H1 (cell line): ENCODE data around the gene KCNQ1OT1. TPM values are rescaled to one million over a fixed set of nuclear protein-coding genes. Genes with fewer than 3 reads are reported as not detected.
A peak's percentile ranks its signal among the peaks of the same experiment; 100 is the strongest.

Experiments
- CTCF ChIA-PET: fragments of 300-600 bp; sonication (Branson Sonifier 250); formaldehyde crosslinking; loops from one replicate; lab custom pipeline; 2021; ENCODE audit not compliant: partially characterized antibody; lab: Charles Lee
- POLR2A ChIA-PET: fragments of 300-600 bp; sonication (Branson Sonifier 250); formaldehyde crosslinking; loops from one replicate; lab custom pipeline; 2021; ENCODE audit warnings: inconsistent platforms; ENCODE audit not compliant: partially characterized antibody; lab: Charles Lee
- DNase-seq, 2 experiments: peaks; one replicate each; pipeline versions ENCODE4 v3.0.0 to v3.0.0-alpha.2; 2010 to 2022; ENCODE audit warnings: low spot score in 2 of 2, low read depth in 1 of 2, mixed read lengths in 1 of 2
- FAIRE-seq: peaks from 2 replicates; lab custom pipeline; 2011; peaks lifted over from hg19 to GRCh38; lab: Jason Lieb, UNC
- H2AFZ ChIP-seq: 2 replicates; pipeline ENCODE4 v1.8.1; 2012; ENCODE audit warnings: low read length, inconsistent platforms
- H2AK5ac ChIP-seq: 2 replicates; pipeline ENCODE4 v1.6.1; 2013; ENCODE audit warnings: low read depth, low read length
- H2BK120ac ChIP-seq: replicated peaks from 2 replicates; pipeline ENCODE3; 2013; ENCODE audit warnings: low read depth, low read length, inconsistent platforms
- H2BK12ac ChIP-seq: 2 replicates; pipeline ENCODE4 v1.6.1; 2013; ENCODE audit warnings: low read depth, low read length
- H2BK15ac ChIP-seq: 2 replicates; pipeline ENCODE4 v1.6.1; 2013; ENCODE audit warnings: low read length
- H2BK20ac ChIP-seq: 2 replicates; pipeline ENCODE4 v1.6.1; 2013; ENCODE audit warnings: low read length
- H2BK5ac ChIP-seq: 2 replicates; pipeline ENCODE4 v1.6.1; 2013; ENCODE audit warnings: low read depth, low read length
- H3K14ac ChIP-seq: 2 replicates; pipeline ENCODE4 v1.6.1; 2013; ENCODE audit warnings: inconsistent platforms; ENCODE audit not compliant: insufficient read length
- H3K18ac ChIP-seq: 2 replicates; pipeline ENCODE4 v1.6.1; 2013; ENCODE audit warnings: low read length; ENCODE audit errors: extremely low read depth
- H3K23ac ChIP-seq: 2 replicates; pipeline ENCODE4 v1.6.1; 2013; ENCODE audit warnings: inconsistent platforms; ENCODE audit not compliant: insufficient read length
- H3K23me2 ChIP-seq: 2 replicates; pipeline ENCODE4 v1.6.1; 2013; ENCODE audit warnings: low read depth, low read length
- H3K27ac ChIP-seq: 2 replicates; pipeline ENCODE4 v1.6.1; 2011; ENCODE audit warnings: low read depth, low read length, inconsistent platforms
- H3K27me3 ChIP-seq, 4 experiments: replicated peaks in 1 of 4; 1 replicate in 1 of 4; 2 replicates in 3 of 4; pipeline versions ENCODE4 v1.6.1 to v1.8.1; 2011 to 2013; ENCODE audit warnings: low read length in 3 of 4, mild to moderate bottlenecking in 3 of 4, inconsistent platforms in 2 of 4, mixed read lengths in 2 of 4, moderate library complexity in 1 of 4; ENCODE audit not compliant: control insufficient read depth in 3 of 4, insufficient read depth in 3 of 4; ENCODE audit errors: extremely low read depth in 1 of 4
- H3K36me3 ChIP-seq, 4 experiments: 2 replicates each; pipeline versions ENCODE4 v1.6.1 to v1.8.1; 2011 to 2013; ENCODE audit warnings: mild to moderate bottlenecking in 4 of 4, low read length in 3 of 4, moderate library complexity in 2 of 4, control low read depth in 1 of 4, inconsistent platforms in 1 of 4; ENCODE audit not compliant: insufficient read depth in 4 of 4, control insufficient read depth in 2 of 4
- H3K4ac ChIP-seq: replicated peaks from 2 replicates; pipeline ENCODE3; 2013; ENCODE audit warnings: low read length, low read depth, mixed read lengths, inconsistent platforms; ENCODE audit not compliant: insufficient read length
- H3K4me1 ChIP-seq, 4 experiments: replicated peaks in 1 of 4; 1 replicate in 1 of 4; 2 replicates in 3 of 4; pipeline versions ENCODE4 v1.6.1 to v1.8.1; 2011 to 2013; ENCODE audit warnings: low read length in 3 of 4, inconsistent platforms in 2 of 4, mixed read lengths in 1 of 4; ENCODE audit not compliant: insufficient read depth in 4 of 4, control insufficient read depth in 3 of 4
- H3K4me2 ChIP-seq, 2 experiments: 2 replicates each; pipeline versions ENCODE4 v1.6.1 to v1.8.1; 2011 to 2013; ENCODE audit warnings: low read depth in 2 of 2, low read length in 2 of 2, control low read depth in 1 of 2, inconsistent platforms in 1 of 2, mild to moderate bottlenecking in 1 of 2; ENCODE audit not compliant: insufficient read depth in 1 of 2
- H3K4me3 ChIP-seq, 4 experiments: fragments of 200-600, 300-600 bp in 1 of 4; sonication (generic), shearing (Covaris generic), sonication (Bioruptor Twin) in 1 of 4; 2 replicates each; pipeline versions ENCODE4 v1.5.1 to v1.8.1; 2011 to 2016; ENCODE audit warnings: low read length in 4 of 4, low read depth in 3 of 4, control low read depth in 2 of 4, inconsistent platforms in 2 of 4, mild to moderate bottlenecking in 2 of 4, mixed read lengths in 1 of 4, moderate library complexity in 1 of 4; ENCODE audit not compliant: insufficient read depth in 2 of 4; ENCODE audit errors: extremely low read depth in 1 of 4
- H3K56ac ChIP-seq: replicated peaks from 2 replicates; pipeline ENCODE3; 2013; ENCODE audit warnings: low read depth, mild to moderate bottlenecking, mixed read lengths, low read length, inconsistent platforms; ENCODE audit not compliant: insufficient read length
- H3K79me1 ChIP-seq: 2 replicates; pipeline ENCODE4 v1.6.1; 2013; ENCODE audit warnings: low read depth, low read length, control low read depth
- H3K79me2 ChIP-seq, 2 experiments: 2 replicates each; pipeline versions ENCODE4 v1.6.1 to v1.8.1; 2012 to 2013; ENCODE audit warnings: low read length in 2 of 2, mild to moderate bottlenecking in 2 of 2, inconsistent platforms in 1 of 2; ENCODE audit not compliant: insufficient read depth in 2 of 2, control insufficient read depth in 1 of 2
- H3K9ac ChIP-seq, 4 experiments: replicated peaks in 1 of 4; 1 replicate in 1 of 4; 2 replicates in 3 of 4; pipeline versions ENCODE4 v1.6.1 to v1.8.1; 2011 to 2013; ENCODE audit warnings: low read depth in 3 of 4, low read length in 3 of 4, control low read depth in 2 of 4, mild to moderate bottlenecking in 2 of 4, moderate library complexity in 2 of 4, inconsistent platforms in 1 of 4; ENCODE audit errors: extremely low read depth in 1 of 4
- H3K9me3 ChIP-seq, 2 experiments: 2 replicates each; pipeline versions ENCODE4 v1.6.1 to v1.8.1; 2012 to 2013; ENCODE audit warnings: mild to moderate bottlenecking in 2 of 2, moderate library complexity in 2 of 2, control low read depth in 1 of 2, inconsistent platforms in 1 of 2, low read depth in 1 of 2, low read length in 1 of 2, mixed read lengths in 1 of 2; ENCODE audit not compliant: insufficient read depth in 2 of 2
- H4K20me1 ChIP-seq, 2 experiments: replicated peaks in 1 of 2; 2 replicates each; pipeline versions ENCODE3 to v1.8.1; 2011 to 2013; ENCODE audit warnings: inconsistent platforms in 2 of 2, low read length in 2 of 2, mild to moderate bottlenecking in 1 of 2; ENCODE audit not compliant: insufficient read depth in 2 of 2, control insufficient read depth in 1 of 2
- H4K5ac ChIP-seq: 2 replicates; pipeline ENCODE4 v1.6.1; 2013; ENCODE audit warnings: low read length, low read depth, mixed read lengths, inconsistent platforms; ENCODE audit not compliant: insufficient read length
- H4K8ac ChIP-seq: 2 replicates; pipeline ENCODE4 v1.8.0; 2013; ENCODE audit warnings: mild to moderate bottlenecking, moderate library complexity, low read length, inconsistent platforms; ENCODE audit not compliant: insufficient read depth; ENCODE audit errors: extremely low read depth
- H4K91ac ChIP-seq: replicated peaks from 2 replicates; pipeline ENCODE3; 2013; ENCODE audit warnings: low read length, mixed read lengths, inconsistent platforms; ENCODE audit not compliant: insufficient read length
- EP300 ChIP-seq, 2 experiments: IDR thresholded peaks; 1 replicate in 1 of 2; 2 replicates in 1 of 2; pipeline ENCODE4 v1.6.1; 2011 to 2012; ENCODE audit warnings: low read depth in 2 of 2, low read length in 2 of 2, mild to moderate bottlenecking in 2 of 2, borderline replicate concordance in 1 of 2, inconsistent platforms in 1 of 2, moderate library complexity in 1 of 2
- SIX5 ChIP-seq: IDR thresholded peaks from 2 replicates; pipeline ENCODE4 v1.6.1; 2011; ENCODE audit warnings: mild to moderate bottlenecking, low read depth, low read length
- WGBS, 2 experiments: shearing (Covaris generic) in 1 of 2; methylation state at CpG; one replicate each; pipeline versions ENCODE4 v1.1.6 to v1.1.7; 2013 to 2015; ENCODE audit warnings: low lambda C conversion rate in 2 of 2, mixed read lengths in 2 of 2, inconsistent platforms in 1 of 2, low coverage in 1 of 2, missing lambda C conversion rate in 1 of 2; ENCODE audit not compliant: insufficient replicate concordance in 2 of 2, insufficient coverage in 1 of 2, insufficient read length in 1 of 2; ENCODE audit errors: extremely low coverage in 1 of 2, missing lambda C conversion rate in 1 of 2; 5-methylcytosine and 5-hydroxymethylcytosine counted together
- polyA plus RNA-seq, 7 experiments: library from polyadenylated mRNA; depleted of rRNA in 3 of 7; stranded (reverse) in 5 of 7; unstranded in 2 of 7; fragments of >200 nt in 5 of 7; fragments of 200-250 nt in 2 of 7; gene quantifications; 1 replicate in 5 of 7; 2 replicates in 1 of 7; 4 replicates in 1 of 7; pipeline versions ENCODE4 v1.2.1 to v1.2.3, GENCODE V29; 2011 to 2013; ENCODE audit warnings: missing spikeins in 2 of 7, mixed read lengths in 2 of 7
- total RNA-seq: library from RNA; stranded (reverse); fragmentation: NEBNext Ultra II Directional; extraction: Animal tissue kit (Norgen Biotek cat#: 25700); gene quantifications from 2 replicates; pipeline ENCODE4 v1.2.1, GENCODE V29; 2021
- TF ChIP-seq, protein P1 (sequence below): IDR thresholded peaks from 2 replicates; pipeline ENCODE4 v1.6.1; 2012; ENCODE audit warnings: inconsistent platforms

The KCNQ1OT1 gene
- total and polyA plus RNA-seq, 2 of the 8 experiments (the other 6 are each of a cell fraction or from before 2014, with no cell fraction given), result 0.21 to 1.2 TPM

DNA sequence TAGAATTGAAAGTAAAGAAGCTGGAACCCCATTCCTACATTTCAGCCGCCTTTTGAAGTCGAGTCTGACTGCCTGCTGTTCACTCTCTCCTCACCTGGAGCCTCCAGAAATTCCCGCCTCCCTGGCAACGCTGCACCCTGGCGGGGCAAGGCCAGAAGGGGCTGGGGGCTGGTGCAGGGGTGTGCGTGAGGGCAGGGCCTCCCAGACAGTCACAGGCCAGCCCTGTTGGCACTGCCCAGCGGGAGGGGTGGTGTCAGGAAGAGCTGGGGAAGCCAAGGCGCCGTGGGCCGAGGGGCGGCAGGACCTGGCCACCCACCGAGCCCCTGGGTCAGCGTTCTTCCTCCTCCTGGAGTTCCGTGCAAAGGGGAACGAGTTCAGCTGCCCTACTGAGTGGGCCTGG lies 123.2 kb downstream of the KCNQ1OT1 start:
- Histone ChIP-seq H3K4me2 (no peak overlapping the region), H3K27ac (no peak overlapping the region), H4K91ac (no peak overlapping the region), H3K4me3 (no peak overlapping the region), H4K5ac (no peak overlapping the region), H2AK5ac (no peak overlapping the region), H2BK120ac (no peak overlapping the region), H3K23me2 (no peaks in the 10 kb centered on the region), H2BK15ac (no peak overlapping the region), H2AFZ (no peak overlapping the region), H2BK5ac (no peak overlapping the region), H3K36me3 (no peaks in the 10 kb centered on the region), H3K79me2 (no peaks in the 10 kb centered on the region), H3K9me3 (no peaks in the 10 kb centered on the region), H4K8ac (no peak overlapping the region), H3K4ac (no peak overlapping the region), H3K18ac (no peak overlapping the region), H3K56ac (no peak overlapping the region), H3K79me1 (no peaks in the 10 kb centered on the region), H3K4me1 (peaks cover 0 to 5% (median 0%) of the 10 kb centered on the region in 4 experiments; a peak in 4 of 7 replicates), H2BK20ac (no peak overlapping the region), H3K27me3 (peaks cover 5 to 65% (median 39%) of the 10 kb centered on the region in 4 experiments; a peak in 6 of 7 replicates), H3K14ac (no peak overlapping the region), H2BK12ac (0 out of 2 replicates have a peak overlapping the region, but pooled peaks have one; percentile 17), H4K20me1 (peaks cover 2 to 3% of the 10 kb centered on the region in 2 experiments), H3K9ac (no peak overlapping the region), H3K23ac (no peak overlapping the region)
- ChIA-PET POLR2A (no interaction called here), CTCF (interaction anchor here (0.6 kb wide), 1 partner anchor 257 kb away, joined by 3 read pairs; no protein-coding TSS in a partner anchor)
- no peak for TF ChIP-seq SIX5
- no peak for TF ChIP-seq EP300 (IDR thresholded peaks at IDR 0.05; ENCODE audit: borderline replicate concordance in 1 of 2, low read depth in 2 of 2, low read length in 2 of 2)
- TF ChIP-seq, protein P1, sequence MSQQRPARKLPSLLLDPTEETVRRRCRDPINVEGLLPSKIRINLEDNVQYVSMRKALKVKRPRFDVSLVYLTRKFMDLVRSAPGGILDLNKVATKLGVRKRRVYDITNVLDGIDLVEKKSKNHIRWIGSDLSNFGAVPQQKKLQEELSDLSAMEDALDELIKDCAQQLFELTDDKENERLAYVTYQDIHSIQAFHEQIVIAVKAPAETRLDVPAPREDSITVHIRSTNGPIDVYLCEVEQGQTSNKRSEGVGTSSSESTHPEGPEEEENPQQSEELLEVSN, result peak; percentile 21; the same call in 1 of the 2 replicates
- peak in 1 of 2 experiments; percentile 45 for DNase-seq
- WGBS, 2 experiments, result 73% methylated on average over 4 of the region's 15 CpGs; no CpG with 5 or more reads in 1 of the 2 experiments
- no peak for FAIRE-seq
